Measurements from ENCODE around the gene HTR2C.

HTR2C gene

DNA sequence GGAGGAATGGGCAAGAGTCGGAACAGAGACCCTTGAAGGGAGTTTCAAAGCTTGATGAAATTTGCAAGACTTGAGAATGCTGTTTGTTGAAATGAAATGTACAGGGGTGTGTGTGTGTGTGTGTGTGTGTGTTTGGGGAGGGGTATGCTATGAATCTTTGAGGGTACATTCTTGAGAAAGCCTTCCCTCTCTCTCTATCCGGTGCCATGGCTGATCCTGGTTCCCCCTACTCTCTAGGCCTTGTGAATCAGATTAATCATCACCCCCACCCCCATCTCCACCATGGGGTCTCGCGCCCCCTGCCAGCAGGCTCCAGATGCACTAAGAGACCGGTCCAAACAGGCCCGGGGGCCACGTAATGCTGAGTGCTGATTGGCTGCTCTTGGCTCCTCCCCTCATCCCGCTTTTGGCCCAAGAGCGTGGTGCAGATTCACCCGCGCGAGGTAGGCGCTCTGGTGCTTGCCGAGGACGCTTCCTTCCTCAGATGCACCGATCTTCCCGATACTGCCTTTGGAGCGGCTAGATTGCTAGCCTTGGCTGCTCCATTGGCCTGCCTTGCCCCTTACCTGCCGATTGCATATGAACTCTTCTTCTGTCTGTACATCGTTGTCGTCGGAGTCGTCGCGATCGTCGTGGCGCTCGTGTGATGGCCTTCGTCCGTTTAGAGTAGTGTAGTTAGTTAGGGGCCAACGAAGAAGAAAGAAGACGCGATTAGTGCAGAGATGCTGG lies at the start of gene HTR2C:
TSS of gene HTR2C (plus strand) at position 441 of the 729 bp plus-strand sequence. CDS start 142,851 bp downstream, outside the sequence.
- TF ChIP-seq, protein P1, sequence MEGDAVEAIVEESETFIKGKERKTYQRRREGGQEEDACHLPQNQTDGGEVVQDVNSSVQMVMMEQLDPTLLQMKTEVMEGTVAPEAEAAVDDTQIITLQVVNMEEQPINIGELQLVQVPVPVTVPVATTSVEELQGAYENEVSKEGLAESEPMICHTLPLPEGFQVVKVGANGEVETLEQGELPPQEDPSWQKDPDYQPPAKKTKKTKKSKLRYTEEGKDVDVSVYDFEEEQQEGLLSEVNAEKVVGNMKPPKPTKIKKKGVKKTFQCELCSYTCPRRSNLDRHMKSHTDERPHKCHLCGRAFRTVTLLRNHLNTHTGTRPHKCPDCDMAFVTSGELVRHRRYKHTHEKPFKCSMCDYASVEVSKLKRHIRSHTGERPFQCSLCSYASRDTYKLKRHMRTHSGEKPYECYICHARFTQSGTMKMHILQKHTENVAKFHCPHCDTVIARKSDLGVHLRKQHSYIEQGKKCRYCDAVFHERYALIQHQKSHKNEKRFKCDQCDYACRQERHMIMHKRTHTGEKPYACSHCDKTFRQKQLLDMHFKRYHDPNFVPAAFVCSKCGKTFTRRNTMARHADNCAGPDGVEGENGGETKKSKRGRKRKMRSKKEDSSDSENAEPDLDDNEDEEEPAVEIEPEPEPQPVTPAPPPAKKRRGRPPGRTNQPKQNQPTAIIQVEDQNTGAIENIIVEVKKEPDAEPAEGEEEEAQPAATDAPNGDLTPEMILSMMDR (IDR thresholded peaks at IDR 0.05; ENCODE audit: borderline replicate concordance, control extremely low read depth, extremely low read depth, insufficient read depth, missing control alignments) = no peak
- in situ Hi-C loops (cut with MboI; ENCODE audit: low sequenced_read_pairs, unreplicated experiment) = no loop called here
- peak; percentile 4 for DNase-seq (ENCODE audit: low spot score)

DNA sequence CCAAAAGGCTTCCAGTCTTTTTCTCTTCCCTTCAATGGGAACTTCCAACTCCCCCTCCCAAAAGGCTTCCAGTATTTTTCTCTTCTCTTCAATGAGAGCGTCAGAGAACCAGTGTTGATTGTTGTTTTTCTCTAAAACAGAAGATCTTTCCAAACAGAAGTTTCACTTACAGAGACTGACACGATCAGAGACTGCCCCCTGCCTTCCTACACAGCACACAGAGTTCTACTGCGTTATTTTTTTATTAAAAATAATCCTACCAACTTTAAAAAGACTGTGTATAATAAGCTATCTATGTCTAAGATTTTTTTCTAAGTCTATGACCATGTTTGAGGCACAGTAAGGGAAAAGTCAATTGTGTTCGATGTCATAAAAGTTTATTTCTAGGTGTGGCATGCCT lies 3.5 kb upstream of the HTR2C start:
- no peak for DNase-seq (ENCODE audit: low spot score)
- in situ Hi-C loops (cut with MboI; ENCODE audit: low sequenced_read_pairs, unreplicated experiment) = no loop called here
- TF ChIP-seq, protein P1 (IDR thresholded peaks at IDR 0.05; ENCODE audit: borderline replicate concordance, control extremely low read depth, extremely low read depth, insufficient read depth, missing control alignments) = no peak

DNA sequence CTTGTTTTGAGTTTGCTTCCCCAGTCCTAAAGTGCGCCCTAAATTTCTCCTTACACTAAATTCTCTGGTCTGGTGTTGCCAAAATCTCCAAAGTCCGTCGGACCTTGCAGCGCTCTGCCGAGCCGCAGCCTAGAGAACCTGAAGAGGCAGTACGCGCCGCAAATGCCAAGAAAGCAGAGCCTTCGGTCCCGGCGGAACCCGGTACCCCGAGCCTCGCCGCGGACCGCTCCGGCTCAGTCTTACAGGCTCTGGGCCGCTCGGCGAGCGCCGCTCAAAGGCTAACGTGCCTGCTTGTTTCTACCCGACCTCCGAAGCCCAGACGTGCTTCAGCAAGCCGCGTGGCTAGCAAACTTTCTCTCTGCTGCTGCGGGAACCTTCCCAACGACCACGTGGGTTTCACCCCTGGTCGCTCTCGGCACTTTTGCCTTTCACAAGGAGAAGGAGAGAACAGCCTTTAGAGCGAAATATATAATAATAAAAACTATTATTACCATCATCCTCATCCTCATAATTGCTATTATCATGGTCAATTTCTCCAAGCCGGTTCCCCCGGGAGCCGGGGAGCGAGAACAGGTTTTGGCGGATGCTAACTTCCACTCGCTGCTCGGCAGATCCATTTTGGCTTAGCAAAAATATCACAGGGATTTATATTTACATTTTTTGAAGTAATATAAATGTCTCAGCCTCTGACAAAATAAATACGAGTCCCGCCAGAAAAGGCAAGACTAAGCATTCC lies 2.2 kb upstream of the HTR2C start:
- in situ Hi-C loops (cut with MboI; ENCODE audit: low sequenced_read_pairs, unreplicated experiment) = no loop called here
- no peak for DNase-seq (ENCODE audit: low spot score)
- TF ChIP-seq, protein P1 (IDR thresholded peaks at IDR 0.05; ENCODE audit: borderline replicate concordance, control extremely low read depth, extremely low read depth, insufficient read depth, missing control alignments) = no peak

DNA sequence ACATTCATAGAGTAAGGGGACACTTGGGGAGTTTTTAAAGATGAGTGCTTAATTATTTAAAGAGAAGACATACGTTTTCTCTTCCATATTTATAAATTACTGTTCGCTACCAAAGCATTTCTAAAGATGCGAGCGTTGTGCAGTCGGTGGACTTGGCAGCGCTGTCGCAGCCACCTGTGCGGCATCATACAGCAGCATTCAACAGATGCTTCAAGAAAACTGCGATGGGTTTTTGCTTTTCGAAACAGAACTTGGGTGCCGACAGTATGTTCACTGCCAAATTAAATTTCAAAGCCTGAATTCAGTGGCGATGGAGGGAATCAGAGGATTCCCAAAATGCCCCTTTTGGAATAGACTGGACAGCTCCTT lies 1.6 kb upstream of the HTR2C start:
- TF ChIP-seq, protein P1 (IDR thresholded peaks at IDR 0.05; ENCODE audit: borderline replicate concordance, control extremely low read depth, extremely low read depth, insufficient read depth, missing control alignments) = no peak
- no peak for DNase-seq (ENCODE audit: low spot score)
- in situ Hi-C loops (cut with MboI; ENCODE audit: low sequenced_read_pairs, unreplicated experiment) = no loop called here

DNA sequence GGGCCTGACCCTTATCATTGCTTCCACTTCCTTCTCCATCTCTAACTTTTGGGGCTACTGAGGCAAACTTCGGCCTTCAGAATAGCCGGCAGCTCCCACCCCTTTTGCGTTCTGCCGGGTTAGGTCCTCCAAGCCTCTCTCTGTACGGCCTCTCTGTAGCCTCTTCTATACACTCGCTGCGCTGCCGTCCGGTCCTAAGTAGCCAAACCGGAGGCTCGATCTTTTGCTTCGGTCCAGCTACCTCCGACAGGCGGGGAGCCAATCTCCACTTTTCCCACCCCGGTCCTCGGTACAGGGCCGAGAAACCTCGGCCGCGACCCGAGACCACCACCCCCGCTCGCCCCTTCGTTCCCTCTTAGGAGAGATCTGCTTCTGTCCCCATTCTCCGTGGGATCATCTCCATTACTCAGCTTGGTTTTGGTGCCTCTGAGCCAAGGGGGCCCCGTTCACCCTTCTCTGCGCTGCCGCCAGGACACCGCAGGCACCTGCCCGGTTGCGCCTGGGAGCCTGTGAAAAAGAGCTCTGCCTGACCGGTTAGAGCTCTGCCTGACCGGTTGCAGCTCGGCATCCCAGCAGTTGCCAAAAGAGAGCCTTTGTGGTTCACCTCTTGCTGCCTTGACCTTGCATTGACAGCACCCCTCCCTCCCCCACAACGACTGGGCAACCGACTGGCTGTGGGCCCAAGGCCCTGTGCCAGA lies 1.0 kb upstream of the HTR2C start:
- TF ChIP-seq, protein P1 (IDR thresholded peaks at IDR 0.05; ENCODE audit: borderline replicate concordance, control extremely low read depth, extremely low read depth, insufficient read depth, missing control alignments) = no peak
- in situ Hi-C loops (cut with MboI; ENCODE audit: low sequenced_read_pairs, unreplicated experiment) = no loop called here
- DNase-seq (ENCODE audit: low spot score) = no peak

DNA sequence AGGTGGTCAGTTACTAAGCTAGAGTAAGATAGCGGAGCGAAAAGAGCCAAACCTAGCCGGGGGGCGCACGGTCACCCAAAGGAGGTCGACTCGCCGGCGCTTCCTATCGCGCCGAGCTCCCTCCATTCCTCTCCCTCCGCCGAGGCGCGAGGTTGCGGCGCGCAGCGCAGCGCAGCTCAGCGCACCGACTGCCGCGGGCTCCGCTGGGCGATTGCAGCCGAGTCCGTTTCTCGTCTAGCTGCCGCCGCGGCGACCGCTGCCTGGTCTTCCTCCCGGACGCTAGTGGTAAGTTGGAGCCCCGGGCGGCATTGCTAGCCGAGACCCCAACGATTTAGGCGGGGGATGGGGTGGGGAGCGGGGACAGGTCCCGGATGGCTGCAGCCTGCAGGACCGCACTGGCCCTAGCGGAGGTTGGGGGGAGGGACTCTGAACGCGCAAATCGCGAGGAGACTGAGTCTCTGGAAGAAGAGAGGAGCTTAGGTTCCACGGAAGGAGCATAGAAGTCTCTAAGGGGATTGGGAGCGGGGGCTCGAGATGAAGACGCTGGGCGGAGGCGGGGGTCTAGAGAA lies 573 bp downstream of the HTR2C start:
- in situ Hi-C loops (cut with MboI; ENCODE audit: low sequenced_read_pairs, unreplicated experiment) = no loop called here
- peak; percentile 7 for DNase-seq (ENCODE audit: low spot score)
- TF ChIP-seq, protein P1 (IDR thresholded peaks at IDR 0.05; ENCODE audit: borderline replicate concordance, control extremely low read depth, extremely low read depth, insufficient read depth, missing control alignments) = no peak

All from GM13976 (cell line).